Muscle layer of duodenum (tissue), 2 donors: ENCODE measurements around the gene RYR1.
"Not testable (repeated sequence)": the region's sequence is repeated elsewhere in the genome, so short reads cannot be mapped to it uniquely, and the experiment has no call there.

Experiments used
- H3K27ac ChIP-seq: one replicate; pipeline ENCODE4 v1.7.0; 2013; ENCODE audit warnings: mild to moderate bottlenecking, low read length
- H3K27me3 ChIP-seq: one replicate; pipeline ENCODE4 v1.7.0; 2013; ENCODE audit warnings: low read depth, mild to moderate bottlenecking, control low read depth, low read length
- H3K36me3 ChIP-seq, 2 donors: one replicate each; pipeline ENCODE4 v1.7.0; 2013; ENCODE audit warnings: low read length in 2 of 2, control low read depth in 1 of 2, mild to moderate bottlenecking in 1 of 2; ENCODE audit not compliant: insufficient read depth in 2 of 2, control insufficient read depth in 1 of 2
- H3K4me1 ChIP-seq, 2 donors: one replicate each; pipeline ENCODE4 v1.7.0; 2013; ENCODE audit warnings: low read length in 2 of 2, mild to moderate bottlenecking in 2 of 2, control low read depth in 1 of 2, moderate library complexity in 1 of 2; ENCODE audit not compliant: insufficient read depth in 2 of 2, control insufficient read depth in 1 of 2
- H3K4me3 ChIP-seq, 2 donors: one replicate each; pipeline ENCODE4 v1.7.0; 2013; ENCODE audit warnings: low read length in 2 of 2, low read depth in 1 of 2, mild to moderate bottlenecking in 1 of 2
- H3K9me3 ChIP-seq, 2 donors: one replicate each; pipeline ENCODE4 v1.7.0; 2013; ENCODE audit warnings: low read length in 2 of 2, control low read depth in 1 of 2, mild to moderate bottlenecking in 1 of 2; ENCODE audit not compliant: control insufficient read depth in 1 of 2
- donor health status: healthy.

RYR1 gene

GRCh38 chr19:38561053-38561606 is 127.6 kb downstream of the RYR1 start:
- Histone ChIP-seq H3K27me3 (peaks cover 5% of the 10 kb centered on the region), H3K9me3 (no peaks in the 10 kb centered on the region), H3K36me3 (no peaks in the 10 kb centered on the region), H3K27ac (no peak overlapping the region), H3K4me1 (peaks cover 0 to 6% of the 10 kb centered on the region in 2 donors), H3K4me3 (no peak overlapping the region)

GRCh38 chr19:38561658-38562057 is 128.2 kb downstream of the RYR1 start:
- Histone ChIP-seq H3K27ac (no peak overlapping the region), H3K4me3 (no peak overlapping the region), H3K27me3 (peaks cover 5% of the 10 kb centered on the region), H3K36me3 (no peaks in the 10 kb centered on the region), H3K4me1 (peaks cover 0 to 6% of the 10 kb centered on the region in 2 donors), H3K9me3 (no peaks in the 10 kb centered on the region)

- Histone ChIP-seq H3K4me1 (peaks cover 0 to 6% of the 10 kb centered on the region in 2 donors), H3K27me3 (peaks cover 5% of the 10 kb centered on the region), H3K9me3 (no peaks in the 10 kb centered on the region), H3K36me3 (no peaks in the 10 kb centered on the region), H3K27ac (no peak overlapping the region), H3K4me3 (no peak overlapping the region)
Measured at GRCh38 chr19:38562096-38562495, 128.6 kb downstream of the RYR1 start.

GRCh38 chr19:38563475-38563874 is 130.0 kb downstream of the RYR1 start:
- Histone ChIP-seq H3K27me3 (peaks cover 5% of the 10 kb centered on the region), H3K36me3 (no peaks in the 10 kb centered on the region), H3K27ac (no peak overlapping the region), H3K4me3 (no peak overlapping the region), H3K9me3 (no peaks in the 10 kb centered on the region), H3K4me1 (peaks cover 0 to 6% of the 10 kb centered on the region in 2 donors)

- no peaks in the 10 kb centered on the region for H3K36me3 ChIP-seq
- H3K4me1 ChIP-seq: peaks cover 0 to 6% of the 10 kb centered on the region in 2 donors
- H3K27me3 ChIP-seq: peaks cover 5% of the 10 kb centered on the region
- no peak overlapping the region for H3K27ac ChIP-seq
- no peaks in the 10 kb centered on the region for H3K9me3 ChIP-seq
- H3K4me3 ChIP-seq: peak overlapping the region in 1 of 2 donors; percentile 50
Measured at GRCh38 chr19:38564981-38565690, 131.6 kb downstream of the RYR1 start.

- Histone ChIP-seq H3K9me3 (no peaks in the 10 kb centered on the region), H3K4me1 (peaks cover 0 to 6% of the 10 kb centered on the region in 2 donors), H3K27ac (no peak overlapping the region), H3K27me3 (peaks cover 5% of the 10 kb centered on the region), H3K36me3 (no peaks in the 10 kb centered on the region), H3K4me3 (peak overlapping the region in 1 of 2 donors; percentile 50)
Measured at GRCh38 chr19:38565691-38566105, 132.2 kb downstream of the RYR1 start.

- Histone ChIP-seq H3K36me3 (no peaks in the 10 kb centered on the region), H3K9me3 (no peaks in the 10 kb centered on the region), H3K27me3 (peaks cover 5% of the 10 kb centered on the region), H3K4me3 (no peak overlapping the region), H3K27ac (no peak overlapping the region), H3K4me1 (peaks cover 0 to 6% of the 10 kb centered on the region in 2 donors)
Measured at GRCh38 chr19:38569368-38569983, 136.0 kb downstream of the RYR1 start.

- no peak overlapping the region for H3K4me3 ChIP-seq
Measured at GRCh38 chr19:38571682-38572081, 138.2 kb downstream of the RYR1 start.

GRCh38 chr19:38577826-38578225 is 144.3 kb downstream of the RYR1 start:
- no peaks in the 10 kb centered on the region for H3K27me3 ChIP-seq
- peaks cover 0 to 3% of the 10 kb centered on the region in 2 donors for H3K36me3 ChIP-seq
- H3K4me1 ChIP-seq: no peaks in the 10 kb centered on the region
- no peak overlapping the region for H3K4me3 ChIP-seq
- no peaks in the 10 kb centered on the region for H3K9me3 ChIP-seq
- H3K27ac ChIP-seq: no peak overlapping the region

More at GRCh38 chr19:38571682-38572081, 138.2 kb downstream of the RYR1 start:
- Histone ChIP-seq H3K27ac (no peak overlapping the region), H3K4me1 (no peaks in the 10 kb centered on the region), H3K9me3 (no peaks in the 10 kb centered on the region), H3K36me3 (peaks cover 0 to 3% of the 10 kb centered on the region in 2 donors), H3K27me3 (no peaks in the 10 kb centered on the region)

GRCh38 chr19:38579304-38579703 is 145.8 kb downstream of the RYR1 start:
- not testable (repeated sequence) for H3K9me3 ChIP-seq, H3K4me1 ChIP-seq, H3K27ac ChIP-seq, H3K27me3 ChIP-seq, H3K4me3 ChIP-seq, H3K36me3 ChIP-seq

GRCh38 chr19:38580080-38580479 is 146.6 kb downstream of the RYR1 start:
- Histone ChIP-seq H3K4me1 (no peaks in the 10 kb centered on the region), H3K4me3 (no peak overlapping the region), H3K27ac (no peak overlapping the region), H3K9me3 (no peaks in the 10 kb centered on the region), H3K36me3 (peaks cover 0 to 3% of the 10 kb centered on the region in 2 donors), H3K27me3 (no peaks in the 10 kb centered on the region)
